K562 (cell line): ENCODE data around the gene SHMT1. TPM values are rescaled to one million over a fixed set of nuclear protein-coding genes. Genes with fewer than 3 reads are reported as not detected.

ENCODE experiments used
- AFF4 ChIP-seq: sonication (generic); formaldehyde crosslinking; IDR thresholded peaks from 2 replicates; pipeline ENCODE4 v1.8.0; 2023; ENCODE audit warnings: mild to moderate bottlenecking, missing genetic modification reagents
- ARNT ChIP-seq, 2 experiments: fragments of 450-650 bp; IDR thresholded peaks; 2 replicates each; pipeline ENCODE4 v1.6.1; 2016; ENCODE audit warnings: mild to moderate bottlenecking in 1 of 2
- E2F3 ChIP-seq: fragments of 250-450 bp; sonication (Bioruptor Pico); IDR thresholded peaks from 2 replicates; pipeline ENCODE4 v1.4.0; 2020; ENCODE audit warnings: mild to moderate bottlenecking
- GTF2E2 ChIP-seq: fragments of 200-800 bp; sonication (Bioruptor generic); IDR thresholded peaks from 2 replicates; pipeline ENCODE4 v1.6.1; 2016; ENCODE audit warnings: missing genetic modification characterization, missing compliant biosample characterization
- NKRF ChIP-seq: fragments of 450-650 bp; IDR thresholded peaks from 2 replicates; pipeline ENCODE4 v1.6.1; 2016; ENCODE audit warnings: borderline replicate concordance
- TBP ChIP-seq: optimal IDR thresholded peaks from 2 replicates; pipeline ENCODE3; 2011; ENCODE audit warnings: low read depth, low read length, improper control_type of control experiment
- ZNF75A ChIP-seq: fragments of 450-650 bp; formaldehyde crosslinking; IDR thresholded peaks from 2 replicates; pipeline ENCODE4 v1.4.0; 2020; ENCODE audit warnings: mild to moderate bottlenecking
- ZNF780A ChIP-seq: fragments of 250-450 bp; sonication (Bioruptor Pico); IDR thresholded peaks from 2 replicates; pipeline ENCODE4 v1.5.0; 2021; ENCODE audit warnings: mild to moderate bottlenecking
- ZZZ3 ChIP-seq: fragments of 450-650 bp; IDR thresholded peaks from 2 replicates; pipeline ENCODE4 v1.6.1; 2016; ENCODE audit warnings: antibody characterized with exemption, mild to moderate bottlenecking, moderate library complexity
- polyA plus RNA-seq, 8 experiments: library from polyadenylated mRNA; depleted of rRNA in 4 of 8; stranded (reverse) in 5 of 8; unstranded in 3 of 8; fragments of >200 nt; fragmentation: Nextera tagmentation in 2 of 8; fragmentation: Illumina TruSeq in 1 of 8; extraction: Ambion mirVana in 2 of 8; extraction: Trizol in 1 of 8; gene quantifications; 2 replicates each; pipeline versions ENCODE4 v1.2.1 to v1.2.3, GENCODE V29; 2011 to 2014; ENCODE audit warnings: inconsistent platforms in 1 of 8, missing spikeins in 1 of 8
- total RNA-seq, 7 experiments: library from RNA; depleted of rRNA in 6 of 7; stranded (reverse); fragments of >200 nt in 6 of 7; fragmentation: Illumina TruSeq in 2 of 7; extraction: Trizol in 2 of 7; gene quantifications; 2 replicates each; pipeline versions ENCODE4 v1.2.1 to v1.2.3, GENCODE V29; 2011 to 2021; ENCODE audit warnings: low replicate concordance in 1 of 7
- TF ChIP-seq, protein P1 (sequence below): fragments of 250-450 bp; sonication (Bioruptor Pico); IDR thresholded peaks from 2 replicates; pipeline ENCODE4 v1.5.0; 2021; ENCODE audit warnings: mild to moderate bottlenecking, borderline replicate concordance
- TF ChIP-seq, protein P2 (sequence below): conservative IDR thresholded peaks from 2 replicates; pipeline ENCODE4 v1.6.1; 2011; ENCODE audit warnings: low read depth, mild to moderate bottlenecking, low read length; ENCODE audit not compliant: control insufficient read depth

SHMT1 gene
- total and polyA plus RNA-seq, 9 of the 15 experiments (the other 6 are each of a cell fraction or from before 2014, with no cell fraction given): 3.3 to 31.2 (median 23.3) TPM

DNA sequence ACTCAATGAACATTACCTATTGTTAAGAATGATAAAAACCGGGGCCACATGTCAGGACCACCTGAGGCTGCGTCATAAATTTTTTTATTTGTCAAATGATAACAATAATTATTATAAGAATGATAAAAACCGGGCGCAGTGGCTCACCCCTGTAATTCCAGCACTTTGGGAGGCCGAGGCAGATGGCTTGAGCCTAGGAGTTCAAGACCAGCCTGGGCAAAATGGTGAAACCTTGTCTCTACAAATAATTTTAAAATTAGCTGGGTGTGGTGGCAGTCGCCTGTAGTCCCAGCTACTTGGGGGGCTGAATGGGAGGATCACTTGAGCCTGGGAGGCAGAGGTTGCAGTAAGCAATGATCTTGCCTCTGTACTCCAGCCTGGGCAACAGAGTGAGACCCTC is 816 bp upstream of the SHMT1 start (continued):
- TF ChIP-seq, protein P1, sequence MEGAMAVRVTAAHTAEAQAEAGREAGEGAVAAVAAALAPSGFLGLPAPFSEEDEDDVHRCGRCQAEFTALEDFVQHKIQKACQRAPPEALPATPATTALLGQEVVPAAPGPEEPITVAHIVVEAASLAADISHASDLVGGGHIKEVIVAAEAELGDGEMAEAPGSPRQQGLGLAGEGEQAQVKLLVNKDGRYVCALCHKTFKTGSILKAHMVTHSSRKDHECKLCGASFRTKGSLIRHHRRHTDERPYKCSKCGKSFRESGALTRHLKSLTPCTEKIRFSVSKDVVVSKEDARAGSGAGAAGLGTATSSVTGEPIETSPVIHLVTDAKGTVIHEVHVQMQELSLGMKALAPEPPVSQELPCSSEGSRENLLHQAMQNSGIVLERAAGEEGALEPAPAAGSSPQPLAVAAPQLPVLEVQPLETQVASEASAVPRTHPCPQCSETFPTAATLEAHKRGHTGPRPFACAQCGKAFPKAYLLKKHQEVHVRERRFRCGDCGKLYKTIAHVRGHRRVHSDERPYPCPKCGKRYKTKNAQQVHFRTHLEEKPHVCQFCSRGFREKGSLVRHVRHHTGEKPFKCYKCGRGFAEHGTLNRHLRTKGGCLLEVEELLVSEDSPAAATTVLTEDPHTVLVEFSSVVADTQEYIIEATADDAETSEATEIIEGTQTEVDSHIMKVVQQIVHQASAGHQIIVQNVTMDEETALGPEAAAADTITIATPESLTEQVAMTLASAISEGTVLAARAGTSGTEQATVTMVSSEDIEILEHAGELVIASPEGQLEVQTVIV (CRISPR knock-in tag): no peak
- TF ChIP-seq ZNF75A (CRISPR knock-in tag): no peak
- TF ChIP-seq ZZZ3: no peak
- no peak for TF ChIP-seq NKRF
- TF ChIP-seq, protein P2, sequence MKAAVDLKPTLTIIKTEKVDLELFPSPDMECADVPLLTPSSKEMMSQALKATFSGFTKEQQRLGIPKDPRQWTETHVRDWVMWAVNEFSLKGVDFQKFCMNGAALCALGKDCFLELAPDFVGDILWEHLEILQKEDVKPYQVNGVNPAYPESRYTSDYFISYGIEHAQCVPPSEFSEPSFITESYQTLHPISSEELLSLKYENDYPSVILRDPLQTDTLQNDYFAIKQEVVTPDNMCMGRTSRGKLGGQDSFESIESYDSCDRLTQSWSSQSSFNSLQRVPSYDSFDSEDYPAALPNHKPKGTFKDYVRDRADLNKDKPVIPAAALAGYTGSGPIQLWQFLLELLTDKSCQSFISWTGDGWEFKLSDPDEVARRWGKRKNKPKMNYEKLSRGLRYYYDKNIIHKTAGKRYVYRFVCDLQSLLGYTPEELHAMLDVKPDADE: no peak
- no peak for TF ChIP-seq ZNF780A (CRISPR knock-in tag)
- no peak for TF ChIP-seq GTF2E2
- TF ChIP-seq E2F3 (CRISPR knock-in tag): no peak
- TF ChIP-seq AFF4: no peak
- no peak for TF ChIP-seq ARNT (IDR thresholded peaks at IDR 0.05)
- TF ChIP-seq TBP: no peak
